Posterior vena cava (tissue), 2 donors: ENCODE measurements around the gene WDFY2. TPM values are rescaled to one million over a fixed set of nuclear protein-coding genes. Genes with fewer than 3 reads are reported as not detected.
"Not testable (repeated sequence)": the region's sequence is repeated elsewhere in the genome, so short reads cannot be mapped to it uniquely, and the experiment has no call there.

Experiments used
- DNase-seq: peaks from one replicate; pipeline ENCODE4 v3.0.0-alpha.2; 2020; ENCODE audit warnings: low spot score
- intact Hi-C, 2 donors: fragments of 100-400 bp; cut with DNase I; formaldehyde crosslinking; loops; one replicate each; pipeline versions ENCODE4 v1.14.1 to v1.14.2; 2022 to 2023
- total RNA-seq, 2 donors: library from RNA; stranded (reverse); fragmentation: NEBNext Ultra II Directional; extraction: Animal tissue kit (Norgen Biotek cat#: 25700); gene quantifications; one replicate each; pipeline ENCODE4 v1.2.1, GENCODE V29; 2021
- donor health status: DM: yes; HTN: yes; CAD: no.
- donor health status: DM: yes; HTN: yes; CAD: no.

WDFY2 gene
- total RNA-seq, 2 donors from 2014 or later, result 10.6 to 13.0 TPM

- intact Hi-C loops, result no loop called here
- DNase-seq, result no peak
Measured at GRCh38 chr13:51681037-51681678, 96.9 kb downstream of the WDFY2 start.

GRCh38 chr13:51682686-51683085, 98.4 kb downstream of the WDFY2 start:
- DNase-seq, result no peak
- intact Hi-C loops, result no loop called here

- intact Hi-C loops, result no loop called here
- DNase-seq, result no peak
Measured at GRCh38 chr13:51683597-51683996, 99.3 kb downstream of the WDFY2 start.

- no peak for DNase-seq
- intact Hi-C loops, result no loop called here
Measured at GRCh38 chr13:51684076-51684475, 99.8 kb downstream of the WDFY2 start.

- intact Hi-C loops, result no loop called here
- no peak for DNase-seq
Measured at GRCh38 chr13:51687947-51688714, 103.9 kb downstream of the WDFY2 start.

- intact Hi-C loops, result no loop called here
Measured at GRCh38 chr13:51688937-51689662, 104.8 kb downstream of the WDFY2 start.

GRCh38 chr13:51689663-51689996, 105.4 kb downstream of the WDFY2 start:
- DNase-seq, result no peak
- intact Hi-C loops, result no loop called here

More at GRCh38 chr13:51688937-51689662, 104.8 kb downstream of the WDFY2 start:
- no peak for DNase-seq

GRCh38 chr13:51695677-51696076, 111.4 kb downstream of the WDFY2 start:
- DNase-seq, intact Hi-C loops: not testable (repeated sequence)

- intact Hi-C loops, result no loop called here
- DNase-seq, result no peak
Measured at GRCh38 chr13:51697181-51697580, 112.9 kb downstream of the WDFY2 start.

GRCh38 chr13:51697855-51698254, 113.6 kb downstream of the WDFY2 start:
- intact Hi-C loops, result no loop called here
- no peak for DNase-seq

- no peak for DNase-seq
- intact Hi-C loops, result no loop called here
Measured at GRCh38 chr13:51698352-51698751, 114.1 kb downstream of the WDFY2 start.

GRCh38 chr13:51704399-51705313, 120.4 kb downstream of the WDFY2 start:
- intact Hi-C loops, result loop anchor here in 1 of 2 donors (5.0 kb wide), 1 partner anchor 817 kb away; no protein-coding TSS in a partner anchor
- DNase-seq, result no peak

GRCh38 chr13:51707461-51707860, 123.2 kb downstream of the WDFY2 start:
- no peak for DNase-seq
- intact Hi-C loops, result no loop called here

- intact Hi-C loops, result no loop called here
- DNase-seq, result no peak
Measured at GRCh38 chr13:51713807-51714206, 129.5 kb downstream of the WDFY2 start.

- intact Hi-C loops, result no loop called here
- no peak for DNase-seq
Measured at GRCh38 chr13:51714663-51715168, 130.5 kb downstream of the WDFY2 start.

GRCh38 chr13:51715613-51716012, 131.4 kb downstream of the WDFY2 start:
- DNase-seq, result no peak
- intact Hi-C loops, result no loop called here

GRCh38 chr13:51717786-51718398, 133.6 kb downstream of the WDFY2 start:
- no peak for DNase-seq
- intact Hi-C loops, result no loop called here

GRCh38 chr13:51719394-51719793, 135.1 kb downstream of the WDFY2 start:
- DNase-seq, result no peak
- intact Hi-C loops, result no loop called here

- intact Hi-C loops, result no loop called here
- no peak for DNase-seq
Measured at GRCh38 chr13:51721496-51721895, 137.2 kb downstream of the WDFY2 start.
